DOHH2 (cell line): ENCODE measurements around the gene SLFN13.
"Not testable (repeated sequence)": the region's sequence is repeated elsewhere in the genome, so short reads cannot be mapped to it uniquely, and the experiment has no call there.

Experiments used
- H3F3A ChIP-seq: fragments of 200-600 bp; sonication (generic), shearing (Covaris generic); 2 replicates; pipeline ENCODE4 v1.6.0; 2016; ENCODE audit warnings: antibody characterized with exemption, mild to moderate bottlenecking; ENCODE audit not compliant: control insufficient read depth, insufficient read depth
- H3K27ac ChIP-seq: fragments of 200-600 bp; sonication (generic); 2 replicates; pipeline ENCODE4 v1.5.1; 2014; ENCODE audit warnings: low read depth, mild to moderate bottlenecking, low read length, moderate library complexity
- H3K27me3 ChIP-seq: fragments of 200-600 bp; sonication (generic); 2 replicates; pipeline ENCODE4 v1.6.1; 2014; ENCODE audit warnings: mild to moderate bottlenecking, low read length, mixed read lengths; ENCODE audit not compliant: control insufficient read depth
- H3K36me3 ChIP-seq: fragments of 200-600 bp; sonication (generic); 2 replicates; pipeline ENCODE4 v1.6.1; 2014; ENCODE audit warnings: mild to moderate bottlenecking, low read length, moderate library complexity, mixed read lengths; ENCODE audit not compliant: control insufficient read depth
- H3K4me1 ChIP-seq: fragments of 200-600 bp; sonication (generic); 2 replicates; pipeline ENCODE4 v1.6.1; 2014; ENCODE audit warnings: mild to moderate bottlenecking, low read length, mixed read lengths; ENCODE audit not compliant: control insufficient read depth
- H3K4me2 ChIP-seq: fragments of 200-600 bp; sonication (generic); 2 replicates; pipeline ENCODE4 v1.6.0; 2014; ENCODE audit warnings: mild to moderate bottlenecking, low read length, moderate library complexity
- H3K4me3 ChIP-seq: fragments of 200-600 bp; sonication (generic); 2 replicates; pipeline ENCODE4 v1.5.1; 2014; ENCODE audit warnings: mild to moderate bottlenecking, low read length, mixed read lengths
- H3K79me2 ChIP-seq: fragments of 200-600 bp; sonication (generic); 2 replicates; pipeline ENCODE4 v1.6.1; 2014; ENCODE audit warnings: mild to moderate bottlenecking, low read length, mixed read lengths; ENCODE audit not compliant: control insufficient read depth
- H3K9me2 ChIP-seq: fragments of 200-600 bp; sonication (generic); replicated peaks from 2 replicates; pipeline ENCODE4 v1.6.1; 2014; ENCODE audit warnings: mild to moderate bottlenecking, low read length, mixed read lengths; ENCODE audit not compliant: control insufficient read depth
- H3K9me3 ChIP-seq: fragments of 200-600 bp; sonication (generic); 2 replicates; pipeline ENCODE4 v1.6.1; 2014; ENCODE audit warnings: antibody characterized with exemption, low read length, mixed read lengths; ENCODE audit not compliant: control insufficient read depth, insufficient read depth
- H4K20me1 ChIP-seq: fragments of 200-600 bp; sonication (generic); 2 replicates; pipeline ENCODE4 v1.6.0; 2014; ENCODE audit warnings: low read depth, mild to moderate bottlenecking, antibody characterized with exemption, low read length, moderate library complexity; ENCODE audit not compliant: control insufficient read depth, insufficient read depth
- EZH2phosphoT487 ChIP-seq: fragments of 200-600 bp; sonication (generic); IDR thresholded peaks from 2 replicates; pipeline ENCODE4 v1.6.1; 2017; ENCODE audit warnings: borderline replicate concordance, mild to moderate bottlenecking, antibody characterized with exemption, low read length, moderate library complexity, mixed read lengths
- TF ChIP-seq, protein P1 (sequence below): fragments of 200-600 bp; sonication (generic); IDR thresholded peaks from one replicate; pipeline ENCODE4 v1.5.1; 2014; ENCODE audit warnings: antibody characterized with exemption, mild to moderate bottlenecking, low read depth, low read length; ENCODE audit not compliant: poor library complexity, severe bottlenecking

SLFN13 gene

DNA sequence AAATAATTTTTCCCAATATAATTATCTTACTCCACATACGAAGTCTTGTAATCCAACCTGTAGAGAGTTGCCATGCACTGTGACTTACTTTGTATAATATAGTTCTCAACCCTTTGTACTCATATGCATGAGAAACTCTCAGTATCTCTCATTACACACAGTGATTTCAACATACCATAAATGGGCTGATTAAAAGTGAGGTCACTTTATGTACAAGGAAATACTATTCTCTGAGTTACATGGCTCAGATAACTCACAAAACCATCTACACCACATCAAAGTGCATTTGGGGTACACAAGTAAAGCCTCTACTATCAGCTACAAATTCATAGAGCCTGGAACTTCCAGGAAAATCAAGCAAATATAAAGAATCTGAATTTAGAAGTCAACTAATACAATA lies 44.2 kb downstream of the SLFN13 start:
- H3K4me3 ChIP-seq, result no peak overlapping the region
- no peaks in the 10 kb centered on the region for H3K4me1 ChIP-seq
- no peaks in the 10 kb centered on the region for H3K27me3 ChIP-seq
- no peak overlapping the region for H3K27ac ChIP-seq
- H3F3A ChIP-seq, result no peaks in the 10 kb centered on the region
- H3K4me2 ChIP-seq, result no peak overlapping the region
- H3K79me2 ChIP-seq, result no peaks in the 10 kb centered on the region
- H3K9me3 ChIP-seq, result no peaks in the 10 kb centered on the region
- TF ChIP-seq, protein P1, sequence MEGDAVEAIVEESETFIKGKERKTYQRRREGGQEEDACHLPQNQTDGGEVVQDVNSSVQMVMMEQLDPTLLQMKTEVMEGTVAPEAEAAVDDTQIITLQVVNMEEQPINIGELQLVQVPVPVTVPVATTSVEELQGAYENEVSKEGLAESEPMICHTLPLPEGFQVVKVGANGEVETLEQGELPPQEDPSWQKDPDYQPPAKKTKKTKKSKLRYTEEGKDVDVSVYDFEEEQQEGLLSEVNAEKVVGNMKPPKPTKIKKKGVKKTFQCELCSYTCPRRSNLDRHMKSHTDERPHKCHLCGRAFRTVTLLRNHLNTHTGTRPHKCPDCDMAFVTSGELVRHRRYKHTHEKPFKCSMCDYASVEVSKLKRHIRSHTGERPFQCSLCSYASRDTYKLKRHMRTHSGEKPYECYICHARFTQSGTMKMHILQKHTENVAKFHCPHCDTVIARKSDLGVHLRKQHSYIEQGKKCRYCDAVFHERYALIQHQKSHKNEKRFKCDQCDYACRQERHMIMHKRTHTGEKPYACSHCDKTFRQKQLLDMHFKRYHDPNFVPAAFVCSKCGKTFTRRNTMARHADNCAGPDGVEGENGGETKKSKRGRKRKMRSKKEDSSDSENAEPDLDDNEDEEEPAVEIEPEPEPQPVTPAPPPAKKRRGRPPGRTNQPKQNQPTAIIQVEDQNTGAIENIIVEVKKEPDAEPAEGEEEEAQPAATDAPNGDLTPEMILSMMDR, result no peak
- TF ChIP-seq EZH2phosphoT487, result no peak
- no peaks in the 10 kb centered on the region for H4K20me1 ChIP-seq
- H3K9me2 ChIP-seq, result no peaks in the 10 kb centered on the region
- H3K36me3 ChIP-seq, result no peaks in the 10 kb centered on the region

DNA sequence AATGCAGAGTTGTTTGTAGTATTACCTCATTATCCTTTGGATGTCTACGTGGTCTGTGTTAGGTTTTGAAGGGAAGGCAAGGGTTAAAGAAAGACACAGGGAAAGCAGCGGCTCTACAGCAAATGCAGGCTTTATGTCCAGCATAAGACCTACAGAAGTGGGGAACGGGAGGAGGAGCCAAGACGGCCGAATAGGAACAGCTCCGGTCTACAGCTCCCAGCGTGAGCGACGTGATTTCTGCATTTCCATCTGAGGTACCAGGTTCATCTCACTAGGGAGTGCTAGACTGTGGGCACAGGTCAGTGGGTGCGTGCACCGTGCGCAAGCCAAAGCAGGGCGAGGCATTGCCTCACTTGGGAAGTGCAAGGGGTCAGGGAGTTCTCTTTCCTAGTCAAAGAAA lies 54.8 kb downstream of the SLFN13 start:
- not testable (repeated sequence) for H3K36me3 ChIP-seq, H3K27ac ChIP-seq, H3K79me2 ChIP-seq, H3K4me1 ChIP-seq, H3K27me3 ChIP-seq, H4K20me1 ChIP-seq, H3K4me2 ChIP-seq, H3K4me3 ChIP-seq, H3F3A ChIP-seq, H3K9me2 ChIP-seq, H3K9me3 ChIP-seq

DNA sequence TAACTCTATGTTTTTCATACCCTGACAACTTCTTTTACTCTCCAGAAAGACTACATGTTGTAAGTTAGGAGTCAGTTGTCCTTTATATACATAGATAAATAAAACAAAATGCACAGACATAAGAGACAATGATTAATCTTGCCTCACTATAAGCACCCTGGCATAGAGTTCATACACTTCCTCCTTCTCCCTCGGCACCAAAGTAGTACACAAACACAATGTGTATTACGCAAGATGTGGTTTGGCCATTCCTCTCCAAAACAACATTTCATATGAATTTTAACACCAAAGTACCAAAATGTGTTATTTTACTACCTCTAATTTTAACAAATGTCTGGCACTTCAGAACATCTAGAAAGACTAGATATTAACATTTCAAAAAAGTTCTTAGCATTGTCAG lies 57.9 kb downstream of the SLFN13 start:
- Histone ChIP-seq H3K79me2 (no peaks in the 10 kb centered on the region), H3K4me2 (no peak overlapping the region), H3K9me2 (no peaks in the 10 kb centered on the region), H3F3A (no peaks in the 10 kb centered on the region), H3K9me3 (no peaks in the 10 kb centered on the region), H3K4me3 (no peak overlapping the region), H4K20me1 (no peaks in the 10 kb centered on the region), H3K27me3 (no peaks in the 10 kb centered on the region), H3K27ac (no peak overlapping the region), H3K36me3 (no peaks in the 10 kb centered on the region), H3K4me1 (no peaks in the 10 kb centered on the region)
- TF ChIP-seq EZH2phosphoT487, result no peak
- TF ChIP-seq, protein P1, result no peak

DNA sequence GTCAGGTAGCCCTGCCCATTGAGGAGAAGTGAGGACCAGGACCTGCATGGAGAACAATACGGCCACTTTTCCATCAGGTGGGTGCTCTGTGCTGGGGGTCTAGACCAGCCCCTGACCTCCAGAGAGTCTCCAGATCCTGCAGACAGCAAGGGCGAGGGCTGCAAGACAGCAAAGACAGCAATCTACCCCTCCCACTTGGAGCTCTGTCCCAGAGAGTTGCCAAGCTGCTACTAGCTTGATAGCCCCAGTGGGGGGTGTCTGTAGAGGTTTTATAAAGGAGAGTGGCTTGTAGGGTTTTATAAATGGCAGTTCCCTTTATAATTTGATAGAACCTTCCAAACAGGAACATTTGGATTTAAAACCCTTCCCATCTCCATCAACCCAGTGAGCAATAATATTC lies 58.4 kb downstream of the SLFN13 start:
- Histone ChIP-seq H3K27me3 (no peaks in the 10 kb centered on the region), H3K79me2 (no peaks in the 10 kb centered on the region), H3K4me3 (no peak overlapping the region), H3K9me3 (no peaks in the 10 kb centered on the region), H3K36me3 (no peaks in the 10 kb centered on the region), H3K4me1 (no peaks in the 10 kb centered on the region), H4K20me1 (no peaks in the 10 kb centered on the region), H3F3A (no peaks in the 10 kb centered on the region), H3K4me2 (no peak overlapping the region), H3K9me2 (no peaks in the 10 kb centered on the region), H3K27ac (no peak overlapping the region)
- TF ChIP-seq EZH2phosphoT487, result no peak
- TF ChIP-seq, protein P1, result no peak
